K562 (cell line): ENCODE data around the gene PARD6B. TPM values are rescaled to one million over a fixed set of nuclear protein-coding genes. Genes with fewer than 3 reads are reported as not detected.

Experiments used
- CREM ChIP-seq: IDR thresholded peaks from 2 replicates; pipeline ENCODE4 v1.6.1; 2014; ENCODE audit warnings: antibody characterized with exemption, low read depth
- EP300 ChIP-seq: IDR thresholded peaks from 2 replicates; pipeline ENCODE4 v1.6.1; 2012; ENCODE audit warnings: low read length, improper control_type of control experiment
- ETS2 ChIP-seq: IDR thresholded peaks from 2 replicates; pipeline ENCODE4 v1.6.1; 2016; ENCODE audit warnings: borderline replicate concordance, missing genetic modification characterization, mild to moderate bottlenecking, moderate library complexity, missing compliant biosample characterization; ENCODE audit not compliant: poor library complexity, severe bottlenecking
- FOS ChIP-seq: IDR thresholded peaks from 3 replicates; pipeline ENCODE4 v1.6.1; 2011; ENCODE audit not compliant: insufficient read length; ENCODE audit errors: extremely low read depth
- GATAD2A ChIP-seq: fragments of 450-650 bp; IDR thresholded peaks from 2 replicates; pipeline ENCODE4 v1.6.1; 2017
- MECOM ChIP-seq: fragments of 250-450 bp; sonication (Bioruptor Pico); IDR thresholded peaks from 2 replicates; pipeline ENCODE4 v1.8.0; 2022; ENCODE audit warnings: inconsistent platforms
- MXI1 ChIP-seq: IDR thresholded peaks from 2 replicates; pipeline ENCODE4 v1.6.1; 2011; ENCODE audit warnings: low read depth, mild to moderate bottlenecking, improper control_type of control experiment, low read length
- NFYB ChIP-seq: IDR thresholded peaks from 2 replicates; pipeline ENCODE4 v1.6.1; 2011; ENCODE audit warnings: mild to moderate bottlenecking, moderate library complexity; ENCODE audit not compliant: insufficient read length; ENCODE audit errors: extremely low read depth
- POLR2AphosphoS5 ChIP-seq: IDR thresholded peaks from 2 replicates; pipeline ENCODE4 v1.6.1; 2011; ENCODE audit warnings: mild to moderate bottlenecking, low read depth, low read length, moderate library complexity; ENCODE audit not compliant: control insufficient read depth, insufficient read depth
- POLR2G ChIP-seq: fragments of 200-400 bp; formaldehyde crosslinking; IDR thresholded peaks from 2 replicates; pipeline ENCODE4 v1.6.1; 2017; ENCODE audit warnings: low read depth, mild to moderate bottlenecking, antibody characterized with exemption, low read length, moderate library complexity
- SRSF3 ChIP-seq: fragments of 200-400 bp; formaldehyde crosslinking; IDR thresholded peaks from 2 replicates; pipeline ENCODE4 v1.6.1; 2016; ENCODE audit warnings: mild to moderate bottlenecking, low read length, moderate library complexity; ENCODE audit not compliant: insufficient read depth
- TBL1XR1 ChIP-seq, 2 experiments: IDR thresholded peaks; 2 replicates each; pipeline ENCODE4 v1.6.1; 2012; ENCODE audit warnings: improper control_type of control experiment in 2 of 2, low read length in 2 of 2, mild to moderate bottlenecking in 1 of 2
- TCFL5 ChIP-seq: fragments of 250-450 bp; sonication (Bioruptor Pico); conservative IDR thresholded peaks from 2 replicates; pipeline ENCODE4 v1.6.1; 2021; ENCODE audit warnings: mild to moderate bottlenecking, moderate library complexity, matching md5 sums
- TFAM ChIP-seq: fragments of 250-450 bp; sonication (Bioruptor Pico); conservative IDR thresholded peaks from 2 replicates; pipeline ENCODE4 v1.5.0; 2021; ENCODE audit warnings: mild to moderate bottlenecking, moderate library complexity
- XRCC3 ChIP-seq: fragments of 450-650 bp; IDR thresholded peaks from 2 replicates; pipeline ENCODE4 v1.6.1; 2017; ENCODE audit warnings: mild to moderate bottlenecking, moderate library complexity
- XRCC5 ChIP-seq: fragments of 200-400 bp; formaldehyde crosslinking; IDR thresholded peaks from 2 replicates; pipeline ENCODE4 v1.6.1; 2017; ENCODE audit warnings: low read depth, mild to moderate bottlenecking, low read length
- ZBTB2 ChIP-seq: fragments of 450-650 bp; IDR thresholded peaks from 2 replicates; pipeline ENCODE4 v1.6.1; 2016; ENCODE audit warnings: antibody characterized with exemption
- ZBTB7A ChIP-seq: IDR thresholded peaks from 2 replicates; pipeline ENCODE4 v1.6.1; 2011; ENCODE audit warnings: low read depth, mild to moderate bottlenecking, low read length, moderate library complexity, borderline replicate concordance; ENCODE audit not compliant: control insufficient read depth
- ZC3H8 ChIP-seq: fragments of 450-650 bp; IDR thresholded peaks from 2 replicates; pipeline ENCODE4 v1.6.1; 2017
- ZNF12 ChIP-seq: sonication (generic); formaldehyde crosslinking; IDR thresholded peaks from 2 replicates; pipeline ENCODE4 v1.4.0; 2020; ENCODE audit warnings: mild to moderate bottlenecking, missing genetic modification reagents
- polyA plus RNA-seq, 8 experiments: library from polyadenylated mRNA; depleted of rRNA in 4 of 8; stranded (reverse) in 5 of 8; unstranded in 3 of 8; fragments of >200 nt; fragmentation: Nextera tagmentation in 2 of 8; fragmentation: Illumina TruSeq in 1 of 8; extraction: Ambion mirVana in 2 of 8; extraction: Trizol in 1 of 8; gene quantifications; 2 replicates each; pipeline versions ENCODE4 v1.2.1 to v1.2.3, GENCODE V29; 2011 to 2014; ENCODE audit warnings: inconsistent platforms in 1 of 8, missing spikeins in 1 of 8
- total RNA-seq, 7 experiments: library from RNA; depleted of rRNA in 6 of 7; stranded (reverse); fragments of >200 nt in 6 of 7; fragmentation: Illumina TruSeq in 2 of 7; extraction: Trizol in 2 of 7; gene quantifications; 2 replicates each; pipeline versions ENCODE4 v1.2.1 to v1.2.3, GENCODE V29; 2011 to 2021; ENCODE audit warnings: low replicate concordance in 1 of 7
- TF ChIP-seq, protein P1 (sequence below): IDR thresholded peaks from 2 replicates; pipeline ENCODE4 v1.6.1; 2012; ENCODE audit warnings: low read depth, low read length, improper control_type of control experiment, borderline replicate concordance
- TF ChIP-seq, protein P2 (sequence below): fragments of 250-450 bp; sonication (Bioruptor Pico); IDR thresholded peaks from 2 replicates; pipeline ENCODE4 v1.6.1; 2021; ENCODE audit warnings: mild to moderate bottlenecking
- TF ChIP-seq, protein P3 (sequence below): fragments of 250-450 bp; sonication (Bioruptor Pico); IDR thresholded peaks from 2 replicates; pipeline ENCODE4 v1.8.0; 2021; ENCODE audit warnings: borderline replicate concordance, mild to moderate bottlenecking, moderate library complexity; ENCODE audit not compliant: poor library complexity, severe bottlenecking

Gene PARD6B
- total and polyA plus RNA-seq, 9 of the 15 experiments (the other 6 are each of a cell fraction or from before 2014, with no cell fraction given): 1.7 to 12.3 (median 5.5) TPM

GRCh38 chr20:50690650-50691572, 40.5 kb upstream of the PARD6B start, which contains the start of gene RIPOR3 (continued):
- no peak; the same call in 1 of the 2 replicates for TF ChIP-seq XRCC5
- TF ChIP-seq, protein P1, sequence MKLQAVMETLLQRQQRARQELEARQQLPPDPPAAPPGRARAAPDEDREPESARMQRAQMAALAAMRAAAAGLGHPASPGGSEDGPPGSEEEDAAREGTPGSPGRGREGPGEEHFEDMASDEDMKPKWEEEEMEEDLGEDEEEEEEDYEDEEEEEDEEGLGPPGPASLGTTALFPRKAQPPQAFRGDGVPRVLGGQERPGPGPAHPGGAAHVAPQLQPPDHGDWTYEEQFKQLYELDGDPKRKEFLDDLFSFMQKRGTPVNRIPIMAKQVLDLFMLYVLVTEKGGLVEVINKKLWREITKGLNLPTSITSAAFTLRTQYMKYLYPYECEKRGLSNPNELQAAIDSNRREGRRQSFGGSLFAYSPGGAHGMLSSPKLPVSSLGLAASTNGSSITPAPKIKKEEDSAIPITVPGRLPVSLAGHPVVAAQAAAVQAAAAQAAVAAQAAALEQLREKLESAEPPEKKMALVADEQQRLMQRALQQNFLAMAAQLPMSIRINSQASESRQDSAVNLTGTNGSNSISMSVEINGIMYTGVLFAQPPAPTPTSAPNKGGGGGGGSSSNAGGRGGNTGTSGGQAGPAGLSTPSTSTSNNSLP: no peak
- TF ChIP-seq ZC3H8: no peak
- TF ChIP-seq TFAM (CRISPR knock-in tag): no peak
- TF ChIP-seq CREM: peak; percentile 14; the same call in 1 of the 2 replicates
- TF ChIP-seq FOS: no peak
- peak; percentile 95 for TF ChIP-seq ZBTB7A
- TF ChIP-seq NFYB: no peak
- peak; percentile 73 to 95; a peak in 3 of 4 replicates for TF ChIP-seq TBL1XR1 (IDR thresholded peaks at IDR 0.05; ENCODE audit: low read length in 2 of 2)
- TF ChIP-seq MXI1: no peak; the same call in 1 of the 2 replicates
- TF ChIP-seq SRSF3: no peak
- TF ChIP-seq, protein P2, sequence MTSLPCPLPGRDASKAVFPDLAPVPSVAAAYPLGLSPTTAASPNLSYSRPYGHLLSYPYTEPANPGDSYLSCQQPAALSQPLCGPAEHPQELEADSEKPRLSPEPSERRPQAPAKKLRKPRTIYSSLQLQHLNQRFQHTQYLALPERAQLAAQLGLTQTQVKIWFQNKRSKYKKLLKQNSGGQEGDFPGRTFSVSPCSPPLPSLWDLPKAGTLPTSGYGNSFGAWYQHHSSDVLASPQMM: no peak
- peak; percentile 98 for TF ChIP-seq POLR2AphosphoS5
- TF ChIP-seq, protein P3, sequence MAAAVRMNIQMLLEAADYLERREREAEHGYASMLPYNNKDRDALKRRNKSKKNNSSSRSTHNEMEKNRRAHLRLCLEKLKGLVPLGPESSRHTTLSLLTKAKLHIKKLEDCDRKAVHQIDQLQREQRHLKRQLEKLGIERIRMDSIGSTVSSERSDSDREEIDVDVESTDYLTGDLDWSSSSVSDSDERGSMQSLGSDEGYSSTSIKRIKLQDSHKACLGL (CRISPR knock-in tag): no peak
- no peak for TF ChIP-seq ZNF12 (CRISPR knock-in tag)
- peak; percentile 96 for TF ChIP-seq EP300
- TF ChIP-seq POLR2G: peak; percentile 87
- TF ChIP-seq GATAD2A: peak; percentile 28; the same call in 1 of the 2 replicates
- TF ChIP-seq MECOM (CRISPR knock-in tag): peak; percentile 44; the same call in 1 of the 2 replicates
- no peak for TF ChIP-seq XRCC3
- no peak; the same call in 1 of the 2 replicates for TF ChIP-seq TCFL5
- TF ChIP-seq ZBTB2: peak; percentile 67; the same call in 1 of the 2 replicates
- no peak for TF ChIP-seq ETS2 (tag)
